Activated CD4-positive, alpha-beta T cell treated with anti-CD3 and anti-CD28 coated beads for 36 hours (primary cell): ENCODE results near the gene ATG7. TPM values are rescaled to one million over a fixed set of nuclear protein-coding genes. Genes with fewer than 3 reads are reported as not detected.

ENCODE experiments used
- ATAC-seq: fragments of 200-7000 bp; cut with Tn5 transposase; one replicate; pipeline ENCODE4 v1.10.0; 2021; ENCODE audit warnings: mild to moderate bottlenecking, moderate library complexity
- CTCF ChIA-PET: fragments of 350-600 bp; sonication (Branson Sonifier 250); formaldehyde crosslinking; loops from one replicate; lab custom pipeline; 2021; ENCODE audit warnings: antibody characterized with exemption; lab: Charles Lee
- POLR2A ChIA-PET: fragments of 350-600 bp; sonication (Branson Sonifier 250); formaldehyde crosslinking; loops from one replicate; lab custom pipeline; 2021; ENCODE audit warnings: antibody characterized with exemption, inconsistent platforms; lab: Charles Lee
- DNase-seq: peaks from one replicate; pipeline ENCODE4 v3.0.0-alpha.2; 2020
- H3K27ac Mint-ChIP-seq: one replicate; pipeline ENCODE4 v1.8.0; 2021; ENCODE audit warnings: mixed read lengths
- H3K27me3 Mint-ChIP-seq: one replicate; pipeline ENCODE4 v1.8.0; 2021; ENCODE audit warnings: mixed read lengths
- H3K36me3 Mint-ChIP-seq: one replicate; pipeline ENCODE4 v1.8.0; 2021; ENCODE audit warnings: low read depth, mixed read lengths
- H3K4me1 Mint-ChIP-seq: one replicate; pipeline ENCODE4 v1.8.0; 2021; ENCODE audit warnings: mixed read lengths
- H3K4me3 Mint-ChIP-seq: one replicate; pipeline ENCODE4 v1.8.0; 2021; ENCODE audit warnings: mild to moderate bottlenecking, moderate library complexity, mixed read lengths
- H3K9me3 Mint-ChIP-seq: one replicate; pipeline ENCODE4 v1.8.0; 2021; ENCODE audit warnings: low read depth, mixed read lengths
- intact Hi-C, 2 experiments: fragments of 100-400 bp; cut with DNase I in 1 of 2; cut with micrococcal nuclease in 1 of 2; formaldehyde crosslinking; loops; one replicate each; pipeline versions ENCODE4 v1.14.2 to v1.15.1; 2022 to 2024; cut with DNase I, micrococcal nuclease
- total RNA-seq, 2 experiments: library from RNA; stranded (reverse); gene quantifications; one replicate each; pipeline ENCODE4 v1.2.3, GENCODE V29; 2021

The ATG7 gene
- total RNA-seq, 2 experiments from 2014 or later: 31.6 to 34.5 TPM

GRCh38 chr3:11350374-11350773 is 78.2 kb downstream of the ATG7 start:
- Mint-ChIP-seq H3K4me1 (no peaks in the 10 kb centered on the region), H3K27me3 (no peaks in the 10 kb centered on the region), H3K27ac (no peak overlapping the region), H3K36me3 (peaks cover 58% of the 10 kb centered on the region), H3K4me3 (no peak overlapping the region), H3K9me3 (no peaks in the 10 kb centered on the region)
- DNase-seq: no peak
- ATAC-seq: no peak
- intact Hi-C loops: no loop called here
- ChIA-PET CTCF (interaction anchor here (0.6 to 3.8 kb wide), 5 partner anchors 8 to 290 kb away, joined by 3 to 18 read pairs (median 4); no protein-coding TSS in a partner anchor), POLR2A (no interaction called here)

GRCh38 chr3:11351451-11351850 is 79.3 kb downstream of the ATG7 start:
- ChIA-PET POLR2A (interaction anchor here (0.9 kb wide), 1 partner anchor 54 kb away, joined by 4 read pairs; no protein-coding TSS in a partner anchor), CTCF (interaction anchor here (1.1 to 3.8 kb wide), 2 partner anchors 8 to 17 kb away, joined by 4 to 18 read pairs; no protein-coding TSS in a partner anchor)
- H3K36me3 Mint-ChIP-seq: peaks cover 54% of the 10 kb centered on the region
- no peak overlapping the region for H3K27ac Mint-ChIP-seq
- no peaks in the 10 kb centered on the region for H3K4me1 Mint-ChIP-seq
- H3K4me3 Mint-ChIP-seq: no peak overlapping the region
- intact Hi-C loops: no loop called here
- no peaks in the 10 kb centered on the region for H3K9me3 Mint-ChIP-seq
- DNase-seq (no peak), ATAC-seq (no peak)
- no peaks in the 10 kb centered on the region for H3K27me3 Mint-ChIP-seq

GRCh38 chr3:11356269-11356668 is 84.1 kb downstream of the ATG7 start:
- Mint-ChIP-seq H3K4me3 (no peak overlapping the region), H3K9me3 (no peaks in the 10 kb centered on the region), H3K4me1 (no peaks in the 10 kb centered on the region), H3K27me3 (no peaks in the 10 kb centered on the region), H3K36me3 (peaks cover 27% of the 10 kb centered on the region), H3K27ac (no peak overlapping the region)
- ATAC-seq (no peak), DNase-seq (no peak)
- POLR2A ChIA-PET: no interaction called here
- intact Hi-C loops: no loop called here
- CTCF ChIA-PET: interaction anchor here (0.6 to 2.3 kb wide), 3 partner anchors 23 to 296 kb away, joined by 3 to 7 read pairs (median 3); no protein-coding TSS in a partner anchor

- CTCF ChIA-PET: interaction anchor here (1.4 kb wide), 1 partner anchor 17 kb away, joined by 5 read pairs; no protein-coding TSS in a partner anchor
These were observed 90.4 kb downstream of the ATG7 start for GRCh38 chr3:11362600-11362999.

GRCh38 chr3:11363715-11364114 is 91.5 kb downstream of the ATG7 start:
- peak; percentile 89 for ATAC-seq
- H3K27ac Mint-ChIP-seq: peak overlapping the region; percentile 51
- intact Hi-C loops: no loop called here

More at GRCh38 chr3:11362600-11362999, 90.4 kb downstream of the ATG7 start:
- Mint-ChIP-seq H3K4me1 (peaks cover 12% of the 10 kb centered on the region), H3K27ac (no peak overlapping the region), H3K36me3 (peaks cover 39% of the 10 kb centered on the region), H3K27me3 (no peaks in the 10 kb centered on the region), H3K4me3 (no peak overlapping the region), H3K9me3 (no peaks in the 10 kb centered on the region)
- DNase-seq: no peak
- POLR2A ChIA-PET: no interaction called here
- intact Hi-C loops: no loop called here
- no peak for ATAC-seq

GRCh38 chr3:11364181-11364580 is 92.0 kb downstream of the ATG7 start:
- ATAC-seq (no peak), DNase-seq (no peak)
- peak overlapping the region; percentile 6 for H3K27ac Mint-ChIP-seq
- peaks cover 12% of the 10 kb centered on the region for H3K4me1 Mint-ChIP-seq
- intact Hi-C loops: no loop called here
- ChIA-PET CTCF (interaction anchor here (0.7 kb wide), 1 partner anchor 15 kb away, joined by 3 read pairs; no protein-coding TSS in a partner anchor), POLR2A (no interaction called here)
- H3K27me3 Mint-ChIP-seq: no peaks in the 10 kb centered on the region
- no peak overlapping the region for H3K4me3 Mint-ChIP-seq
- peaks cover 36% of the 10 kb centered on the region for H3K36me3 Mint-ChIP-seq
- H3K9me3 Mint-ChIP-seq: no peaks in the 10 kb centered on the region

More at GRCh38 chr3:11363715-11364114, 91.5 kb downstream of the ATG7 start:
- no peak overlapping the region for H3K4me3 Mint-ChIP-seq
- peaks cover 36% of the 10 kb centered on the region for H3K36me3 Mint-ChIP-seq
- POLR2A ChIA-PET: no interaction called here
- no peak for DNase-seq
- CTCF ChIA-PET: interaction anchor here (0.7 to 1.4 kb wide), 2 partner anchors 16 to 1996 kb away, joined by 3 to 5 read pairs; no protein-coding TSS in a partner anchor
- H3K4me1 Mint-ChIP-seq: peaks cover 12% of the 10 kb centered on the region
- no peaks in the 10 kb centered on the region for H3K9me3 Mint-ChIP-seq
- no peaks in the 10 kb centered on the region for H3K27me3 Mint-ChIP-seq

GRCh38 chr3:11367143-11367693 is 95.0 kb downstream of the ATG7 start:
- Mint-ChIP-seq H3K4me3 (no peak overlapping the region), H3K27ac (no peak overlapping the region), H3K36me3 (peaks cover 37% of the 10 kb centered on the region), H3K9me3 (no peaks in the 10 kb centered on the region), H3K27me3 (no peaks in the 10 kb centered on the region), H3K4me1 (peaks cover 12% of the 10 kb centered on the region)
- ChIA-PET CTCF (interaction anchor here (0.6 kb wide), 1 partner anchor 370 kb away, joined by 3 read pairs; no protein-coding TSS in a partner anchor), POLR2A (no interaction called here)
- ATAC-seq: no peak
- intact Hi-C loops: no loop called here
- DNase-seq: no peak

- POLR2A ChIA-PET: no interaction called here
- ATAC-seq (no peak), DNase-seq (no peak)
- intact Hi-C loops: loop anchor here in 1 of 2 experiments (10.0 kb wide), 1 partner anchor 435 kb away; no protein-coding TSS in a partner anchor
- CTCF ChIA-PET: interaction anchor here (1.3 kb wide), 1 partner anchor 9 kb away, joined by 7 read pairs; no protein-coding TSS in a partner anchor
- peaks cover 27% of the 10 kb centered on the region for H3K36me3 Mint-ChIP-seq
- peaks cover 7% of the 10 kb centered on the region for H3K4me1 Mint-ChIP-seq
- H3K27me3 Mint-ChIP-seq: no peaks in the 10 kb centered on the region
- no peaks in the 10 kb centered on the region for H3K9me3 Mint-ChIP-seq
- H3K4me3 Mint-ChIP-seq: no peak overlapping the region
- no peak overlapping the region for H3K27ac Mint-ChIP-seq
These were observed 98.0 kb downstream of the ATG7 start for GRCh38 chr3:11370191-11370590.

- Mint-ChIP-seq H3K36me3 (peaks cover 22% of the 10 kb centered on the region), H3K27ac (no peak overlapping the region), H3K4me3 (no peak overlapping the region), H3K4me1 (peaks cover 3% of the 10 kb centered on the region), H3K27me3 (no peaks in the 10 kb centered on the region), H3K9me3 (no peaks in the 10 kb centered on the region)
- CTCF ChIA-PET: no interaction called here
- ATAC-seq (no peak), DNase-seq (no peak)
- intact Hi-C loops: loop anchor here in 1 of 2 experiments (10.0 kb wide), 1 partner anchor 434 kb away; no protein-coding TSS in a partner anchor
- POLR2A ChIA-PET: no interaction called here
These were observed 98.8 kb downstream of the ATG7 start for GRCh38 chr3:11370966-11371365.

GRCh38 chr3:11371747-11372146 is 99.5 kb downstream of the ATG7 start:
- ATAC-seq: no peak
- CTCF ChIA-PET: no interaction called here
- intact Hi-C loops: loop anchor here in 1 of 2 experiments (10.0 kb wide), 1 partner anchor 433 kb away; no protein-coding TSS in a partner anchor

GRCh38 chr3:11373235-11373634 is 101.0 kb downstream of the ATG7 start:
- peaks cover 3% of the 10 kb centered on the region for H3K4me1 Mint-ChIP-seq
- intact Hi-C loops: loop anchor here in 1 of 2 experiments (10.0 kb wide), 1 partner anchor 432 kb away; no protein-coding TSS in a partner anchor
- H3K4me3 Mint-ChIP-seq: no peak overlapping the region
- ChIA-PET CTCF (interaction anchor here (0.6 to 1.2 kb wide), 3 partner anchors 9 to 242 kb away, joined by 3 to 5 read pairs (median 3); no protein-coding TSS in a partner anchor), POLR2A (no interaction called here)
- H3K27me3 Mint-ChIP-seq: no peaks in the 10 kb centered on the region
- ATAC-seq (no peak), DNase-seq (no peak)
- peaks cover 23% of the 10 kb centered on the region for H3K36me3 Mint-ChIP-seq
- H3K9me3 Mint-ChIP-seq: no peaks in the 10 kb centered on the region
- no peak overlapping the region for H3K27ac Mint-ChIP-seq

More at GRCh38 chr3:11371747-11372146, 99.5 kb downstream of the ATG7 start:
- Mint-ChIP-seq H3K36me3 (peaks cover 20% of the 10 kb centered on the region), H3K27me3 (no peaks in the 10 kb centered on the region), H3K9me3 (no peaks in the 10 kb centered on the region), H3K4me3 (no peak overlapping the region), H3K4me1 (peaks cover 3% of the 10 kb centered on the region), H3K27ac (no peak overlapping the region)
- DNase-seq: no peak
- POLR2A ChIA-PET: interaction anchor here (0.8 kb wide), 1 partner anchor 408 kb away, joined by 4 read pairs; no protein-coding TSS in a partner anchor
